Omental fat pad (tissue), 4 donors: ENCODE data around the gene APOBEC4. TPM values are rescaled to one million over a fixed set of nuclear protein-coding genes. Genes with fewer than 3 reads are reported as not detected.
A peak's percentile ranks its signal among the peaks of the same experiment; 100 is the strongest.

ENCODE experiments used
- ATAC-seq: fragments of 150-250 bp; one replicate; pipeline ENCODE4 v1.9.1; 2016; ENCODE audit warnings: mild to moderate bottlenecking, moderate library complexity; ENCODE audit not compliant: low FRiP score
- DNase-seq: peaks from one replicate; pipeline ENCODE4 v3.0.0-alpha.2; 2019; ENCODE audit warnings: low spot score
- total RNA-seq, 4 donors: library from RNA; depleted of rRNA; stranded (reverse); fragments of >200 nt; gene quantifications; one replicate each; pipeline ENCODE4 v1.1.0, GENCODE V29; 2016
- TF ChIP-seq, protein P1 (sequence below), 3 donors: fragments of 450-650 bp; IDR thresholded peaks; one replicate each; pipeline ENCODE4 v1.5.1; 2016 to 2017; ENCODE audit warnings: antibody characterized with exemption in 3 of 3, mild to moderate bottlenecking in 3 of 3, moderate library complexity in 2 of 3

APOBEC4 gene
- total RNA-seq, 4 donors from 2014 or later: not detected

DNA sequence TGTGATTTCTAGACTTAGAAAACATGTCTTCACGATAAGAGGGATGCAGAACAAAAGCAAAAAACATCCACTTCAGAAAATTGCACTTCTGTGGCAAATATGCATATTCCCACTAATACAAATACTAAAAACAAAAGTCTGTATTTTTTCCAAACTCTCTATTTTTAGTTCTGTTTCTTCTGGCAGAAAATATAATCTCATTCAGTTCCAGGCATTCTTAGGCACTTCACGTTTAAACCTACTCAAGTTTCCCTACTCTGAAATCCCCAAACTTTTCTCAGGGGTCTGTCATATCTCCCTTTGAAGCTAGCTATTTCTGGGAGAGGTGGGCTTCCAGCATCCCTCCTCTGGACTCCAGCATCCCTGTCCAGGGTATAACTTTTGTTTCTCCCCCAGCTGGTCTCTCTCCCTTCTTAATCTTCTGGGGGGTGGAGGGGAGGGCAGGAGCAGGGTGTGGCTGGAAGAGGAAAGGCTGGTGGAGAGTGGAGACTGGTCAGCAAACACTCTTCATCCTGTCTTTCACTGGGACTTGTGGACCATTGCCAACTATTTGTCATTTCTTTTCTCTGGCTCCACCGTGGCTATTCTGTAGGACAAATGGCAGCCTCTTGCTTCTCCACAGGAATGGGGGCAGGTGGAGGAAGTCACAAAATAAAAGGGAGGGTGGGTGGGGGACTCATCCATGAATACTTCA lies 43.2 kb downstream of the APOBEC4 start:
- ATAC-seq (no peak), DNase-seq (no peak)
- TF ChIP-seq, protein P1, sequence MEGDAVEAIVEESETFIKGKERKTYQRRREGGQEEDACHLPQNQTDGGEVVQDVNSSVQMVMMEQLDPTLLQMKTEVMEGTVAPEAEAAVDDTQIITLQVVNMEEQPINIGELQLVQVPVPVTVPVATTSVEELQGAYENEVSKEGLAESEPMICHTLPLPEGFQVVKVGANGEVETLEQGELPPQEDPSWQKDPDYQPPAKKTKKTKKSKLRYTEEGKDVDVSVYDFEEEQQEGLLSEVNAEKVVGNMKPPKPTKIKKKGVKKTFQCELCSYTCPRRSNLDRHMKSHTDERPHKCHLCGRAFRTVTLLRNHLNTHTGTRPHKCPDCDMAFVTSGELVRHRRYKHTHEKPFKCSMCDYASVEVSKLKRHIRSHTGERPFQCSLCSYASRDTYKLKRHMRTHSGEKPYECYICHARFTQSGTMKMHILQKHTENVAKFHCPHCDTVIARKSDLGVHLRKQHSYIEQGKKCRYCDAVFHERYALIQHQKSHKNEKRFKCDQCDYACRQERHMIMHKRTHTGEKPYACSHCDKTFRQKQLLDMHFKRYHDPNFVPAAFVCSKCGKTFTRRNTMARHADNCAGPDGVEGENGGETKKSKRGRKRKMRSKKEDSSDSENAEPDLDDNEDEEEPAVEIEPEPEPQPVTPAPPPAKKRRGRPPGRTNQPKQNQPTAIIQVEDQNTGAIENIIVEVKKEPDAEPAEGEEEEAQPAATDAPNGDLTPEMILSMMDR (IDR thresholded peaks at IDR 0.05): no peak

DNA sequence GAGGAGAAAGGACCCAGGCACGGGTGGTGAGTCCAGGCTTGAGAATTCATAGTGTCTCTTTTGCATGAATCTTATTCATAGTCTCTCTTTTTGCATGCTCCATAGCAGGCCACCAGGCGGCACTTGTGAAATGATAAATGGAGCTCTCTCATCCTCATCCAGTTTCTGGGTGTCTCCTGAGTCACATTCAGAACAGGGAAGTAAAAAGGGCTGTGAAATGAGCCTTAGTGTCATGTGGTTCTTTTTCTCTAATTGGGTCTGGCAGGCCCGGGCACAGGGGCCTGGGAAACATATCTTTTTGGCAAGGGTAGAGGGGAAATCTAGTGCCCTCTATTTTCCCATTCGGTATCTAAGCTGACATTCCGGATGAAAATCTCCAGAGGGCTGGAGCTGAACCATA lies 43.8 kb downstream of the APOBEC4 start:
- DNase-seq (peak; percentile 36), ATAC-seq (peak; percentile 77)
- TF ChIP-seq, protein P1 (IDR thresholded peaks at IDR 0.05): no peak

DNA sequence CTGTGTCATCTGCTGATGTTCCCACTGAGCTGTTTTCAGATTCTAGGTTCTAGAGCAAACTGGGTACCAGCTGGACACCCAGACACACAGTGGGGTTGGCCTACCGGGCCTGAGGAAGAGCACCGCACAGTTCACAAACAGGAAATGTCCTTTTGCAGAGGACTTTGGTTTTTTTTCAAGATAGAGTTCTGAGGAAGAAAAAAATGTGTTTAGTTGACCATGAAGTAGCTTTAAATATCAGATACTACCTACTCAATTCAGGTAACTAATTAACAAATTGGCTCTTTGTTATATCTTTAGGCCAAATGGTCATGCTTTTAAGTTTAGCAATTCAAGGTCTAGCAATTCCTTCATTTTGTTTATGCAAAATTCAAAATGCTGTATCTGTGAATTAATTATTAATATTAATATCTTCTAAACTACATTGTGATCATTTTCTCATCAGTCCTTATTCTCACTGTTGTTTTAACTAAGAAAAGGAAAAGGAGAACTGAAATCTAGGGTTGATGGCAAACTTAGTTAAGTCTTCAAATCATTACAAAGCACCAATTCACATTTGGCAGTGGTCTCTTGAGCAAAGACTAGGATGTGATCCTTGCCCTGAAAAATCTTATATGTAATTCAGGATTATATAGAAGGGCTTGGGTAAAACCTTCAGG lies 45.7 kb downstream of the APOBEC4 start:
- ATAC-seq (no peak), DNase-seq (no peak)
- TF ChIP-seq, protein P1 (IDR thresholded peaks at IDR 0.05): no peak

DNA sequence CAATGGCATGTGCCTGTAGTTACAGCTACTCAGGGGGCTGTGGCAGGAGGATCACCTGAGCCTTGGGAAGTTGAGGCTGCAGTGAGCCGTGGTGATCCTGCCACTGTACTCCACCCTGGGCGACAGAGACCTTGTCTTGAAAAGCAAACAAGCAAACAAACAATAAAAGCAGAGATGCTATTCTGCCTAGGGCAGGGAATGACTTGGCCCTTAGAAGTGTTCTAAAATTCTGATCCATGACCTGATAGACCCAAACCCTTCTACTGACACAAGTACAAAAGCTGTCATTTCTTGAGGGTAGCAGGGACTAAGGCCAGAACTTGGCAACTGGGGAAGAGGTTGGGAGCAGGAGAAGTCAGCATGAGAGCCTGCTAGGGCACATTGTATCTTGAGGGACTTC lies 47.2 kb downstream of the APOBEC4 start:
- TF ChIP-seq, protein P1 (IDR thresholded peaks at IDR 0.05): no peak

DNA sequence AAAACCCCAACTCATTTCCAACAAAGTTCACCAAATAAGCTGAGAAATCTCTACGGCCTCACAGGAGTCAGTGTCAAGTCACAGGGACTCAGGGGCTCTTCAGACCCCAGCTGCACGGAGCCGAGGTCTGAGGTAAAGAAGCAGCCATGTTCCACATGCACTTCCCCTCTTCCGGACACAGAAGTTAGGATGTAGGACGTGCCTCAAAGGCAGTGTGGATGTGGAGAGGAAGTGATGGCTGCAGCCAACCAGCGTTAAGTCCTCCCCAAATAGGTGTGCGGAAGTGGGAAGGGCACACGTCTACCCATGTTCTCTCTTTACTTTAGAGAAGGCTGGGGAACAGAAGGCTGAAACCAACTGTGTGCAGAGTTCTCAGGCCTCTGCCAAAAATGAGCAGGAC lies 48.3 kb downstream of the APOBEC4 start:
- no peak for DNase-seq
- TF ChIP-seq, protein P1 (IDR thresholded peaks at IDR 0.05): no peak
- no peak for ATAC-seq

More for the DNA sequence above, 47.2 kb downstream of the APOBEC4 start:
- DNase-seq: no peak
- ATAC-seq: no peak

DNA sequence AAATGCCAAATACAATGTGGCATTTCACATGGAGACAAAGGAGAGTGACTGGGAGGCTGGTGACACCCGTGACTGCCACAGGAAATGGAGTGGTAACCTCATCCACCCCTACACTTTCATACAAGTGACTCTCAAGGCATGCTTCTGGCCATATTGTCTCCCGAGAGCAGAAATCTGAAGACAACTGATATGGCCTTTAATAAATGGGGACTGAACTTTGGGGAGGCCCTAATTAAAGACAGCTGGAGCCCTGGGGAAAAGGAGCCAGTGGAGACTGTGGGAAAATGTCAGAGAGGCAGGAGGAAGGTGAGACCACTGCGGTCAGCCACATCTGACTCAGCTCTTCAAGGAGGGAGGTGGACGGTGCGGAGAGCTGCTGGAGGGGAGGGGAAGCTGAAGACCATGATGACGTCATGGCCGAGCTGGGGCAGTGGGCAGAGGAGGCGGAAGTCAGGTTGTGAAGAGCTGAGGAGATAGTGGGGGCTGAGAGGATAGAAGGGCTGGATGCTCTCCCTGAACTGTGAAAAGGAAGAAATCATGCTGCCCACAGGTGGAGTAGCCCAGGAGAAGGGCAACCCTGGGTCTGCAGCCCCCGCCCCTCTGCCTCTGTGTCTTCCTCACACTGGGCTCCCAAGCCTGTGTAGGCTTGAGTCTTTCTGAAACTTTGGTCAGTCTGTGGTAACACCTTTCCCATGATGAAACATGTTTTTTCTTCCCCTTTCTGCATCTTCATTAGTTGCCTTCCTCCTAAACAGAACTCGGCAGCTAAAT lies 48.9 kb downstream of the APOBEC4 start:
- ATAC-seq (no peak), DNase-seq (no peak)
- TF ChIP-seq, protein P1 (IDR thresholded peaks at IDR 0.05): no peak
